Left renal pelvis (tissue), 4 donors: ENCODE data around the gene CCND1. TPM values are rescaled to one million over a fixed set of nuclear protein-coding genes. Genes with fewer than 3 reads are reported as not detected.

Experiments used
- polyA plus RNA-seq, 4 donors: library from polyadenylated mRNA; unstranded; fragments of 120-200 nt; gene quantifications; one replicate each; pipeline ENCODE4 v1.2.1, GENCODE V29; 2013; ENCODE audit not compliant: insufficient read length in 4 of 4

CCND1 gene
- polyA plus RNA-seq, 4 donors: 67.7 to 161 (median 146) TPM

Other genes starting within 250 kb of the CCND1 start
- under 1 TPM in 2 of 4 donors, not detected in 2; 0.04 to 0.05 TPM for gene LINC01488, start 159.5 kb upstream of the CCND1 start, polyA plus RNA-seq
- 10 to 100 TPM; 15.6 to 42.1 (median 21.4) TPM for gene LTO1, start 34.2 kb downstream of the CCND1 start, polyA plus RNA-seq
- gene FGF19, start 62.9 kb downstream of the CCND1 start, polyA plus RNA-seq: 1 to 10 TPM in 1 of 4 donors, under 1 TPM in 3; 0.14 to 2.0 (median 0.79) TPM
- gene FGF4, start 134.2 kb downstream of the CCND1 start, polyA plus RNA-seq: not detected
- gene FGF3, start 178.3 kb downstream of the CCND1 start, polyA plus RNA-seq: not detected